ENCODE results near the gene HS6ST2.

Gene HS6ST2

GRCh38 chrX:132676561-132677186 lies 281.8 kb downstream of the HS6ST2 start:
- TF ChIP-seq CTCF (IDR thresholded peaks at IDR 0.05; ENCODE audit: low read length, missing control alignments), result no peak
- DNase-seq (ENCODE audit: low read depth), result no peak
- H3K4me3 ChIP-seq (replicated peaks; ENCODE audit: low read depth, low read length), result no peak overlapping the region

GRCh38 chrX:132676102-132676501 lies 282.3 kb downstream of the HS6ST2 start:
- no peak overlapping the region for H3K4me3 ChIP-seq (replicated peaks; ENCODE audit: low read depth, low read length)
- no peak for TF ChIP-seq CTCF (IDR thresholded peaks at IDR 0.05; ENCODE audit: low read length, missing control alignments)
- no peak for DNase-seq (ENCODE audit: low read depth)

- no peak for TF ChIP-seq CTCF (IDR thresholded peaks at IDR 0.05; ENCODE audit: low read length, missing control alignments)
- H3K4me3 ChIP-seq (replicated peaks; ENCODE audit: low read depth, low read length), result no peak overlapping the region
- no peak for DNase-seq (ENCODE audit: low read depth)
Measured at GRCh38 chrX:132673331-132673730, 285.1 kb downstream of the HS6ST2 start.

GRCh38 chrX:132671229-132671641 lies 287.2 kb downstream of the HS6ST2 start:
- DNase-seq (ENCODE audit: low read depth), result no peak
- TF ChIP-seq CTCF (IDR thresholded peaks at IDR 0.05; ENCODE audit: low read length, missing control alignments), result no peak

GRCh38 chrX:132669142-132669541 lies 289.3 kb downstream of the HS6ST2 start:
- TF ChIP-seq CTCF (IDR thresholded peaks at IDR 0.05; ENCODE audit: low read length, missing control alignments), result no peak
- no peak for DNase-seq (ENCODE audit: low read depth)
- H3K4me3 ChIP-seq (replicated peaks; ENCODE audit: low read depth, low read length), result no peak overlapping the region

More at GRCh38 chrX:132671229-132671641, 287.2 kb downstream of the HS6ST2 start:
- H3K4me3 ChIP-seq (replicated peaks; ENCODE audit: low read depth, low read length), result no peak overlapping the region

GRCh38 chrX:132668178-132668577 lies 290.3 kb downstream of the HS6ST2 start:
- TF ChIP-seq CTCF (IDR thresholded peaks at IDR 0.05; ENCODE audit: low read length, missing control alignments), result no peak
- H3K4me3 ChIP-seq (replicated peaks; ENCODE audit: low read depth, low read length), result no peak overlapping the region
- no peak for DNase-seq (ENCODE audit: low read depth)

GRCh38 chrX:132665676-132666075 lies 292.8 kb downstream of the HS6ST2 start:
- TF ChIP-seq CTCF (IDR thresholded peaks at IDR 0.05; ENCODE audit: low read length, missing control alignments), result no peak
- DNase-seq (ENCODE audit: low read depth), result no peak
- no peak overlapping the region for H3K4me3 ChIP-seq (replicated peaks; ENCODE audit: low read depth, low read length)
